GDM1 (cell line): Measurements from ENCODE around the gene NT5C1A.

ENCODE experiments used
- DNase-seq: peaks from one replicate; lab custom pipeline; 2025; lab: John Stamatoyannopoulos, UW

Gene NT5C1A

GRCh38 chr1:39659538-39659937, 12.4 kb downstream of the NT5C1A start:
- no peak for DNase-seq

GRCh38 chr1:39659110-39659509, 12.8 kb downstream of the NT5C1A start:
- no peak for DNase-seq

GRCh38 chr1:39657923-39658485, 13.9 kb downstream of the NT5C1A start:
- peak; percentile 44 for DNase-seq

GRCh38 chr1:39657402-39657801, 14.5 kb downstream of the NT5C1A start:
- DNase-seq = no peak

- DNase-seq = no peak
These were observed 15.5 kb downstream of the NT5C1A start for GRCh38 chr1:39656391-39656790.

DNA sequence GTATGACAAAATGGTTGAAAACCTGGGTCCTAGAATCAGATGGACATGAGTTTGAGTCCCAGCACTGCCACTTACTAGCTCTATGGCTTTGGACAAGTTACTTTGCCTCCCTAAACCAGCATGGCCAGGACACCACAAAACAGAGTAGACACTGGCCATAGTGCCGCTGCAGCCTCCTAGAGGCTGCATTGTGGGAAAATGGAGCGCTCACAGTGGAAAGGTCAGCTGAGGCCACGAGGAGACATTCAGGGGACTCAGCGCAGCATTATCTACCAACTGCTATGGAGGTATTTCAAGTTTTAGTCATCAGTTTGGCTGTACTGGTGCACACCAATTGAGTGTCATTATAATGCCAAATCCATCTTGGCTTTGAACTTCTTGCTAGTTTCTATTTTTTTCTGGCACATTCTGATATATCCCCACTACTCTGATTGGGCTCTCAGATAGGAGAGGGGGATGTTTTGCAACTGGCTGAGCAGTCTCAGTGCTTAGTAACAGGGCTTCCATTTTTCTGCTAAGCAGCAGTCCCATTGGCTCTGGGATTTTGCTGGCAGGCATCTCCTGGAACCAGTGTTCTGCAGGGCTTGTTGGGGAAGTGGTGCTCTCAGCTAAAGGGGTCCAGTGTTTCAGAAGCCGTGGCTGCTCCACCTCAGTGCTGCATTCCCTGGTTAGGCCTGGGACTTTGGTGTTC, 16.2 kb downstream of the NT5C1A start:
- no peak for DNase-seq

DNA sequence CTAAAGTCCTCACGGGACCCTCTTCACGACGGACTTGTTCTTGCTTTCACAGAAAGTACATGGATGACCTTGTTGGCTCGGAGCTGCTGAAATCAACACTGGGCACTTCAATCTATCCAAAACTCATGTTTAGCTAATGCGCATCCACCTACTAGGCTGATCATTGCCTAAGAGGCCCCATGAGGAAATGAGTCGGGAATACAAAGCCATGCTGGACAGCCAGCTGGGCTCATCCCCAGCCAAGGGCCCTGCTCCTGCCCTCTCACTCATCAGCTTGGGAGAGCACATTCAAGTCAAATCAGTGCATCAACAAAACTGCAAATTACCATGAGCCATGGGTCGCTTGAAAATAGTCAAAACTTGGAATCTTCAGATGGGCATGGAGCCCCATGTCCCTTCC, 17.6 kb downstream of the NT5C1A start:
- no peak for DNase-seq

GRCh38 chr1:39653546-39654031, 18.3 kb downstream of the NT5C1A start:
- peak; percentile 41 for DNase-seq

DNA sequence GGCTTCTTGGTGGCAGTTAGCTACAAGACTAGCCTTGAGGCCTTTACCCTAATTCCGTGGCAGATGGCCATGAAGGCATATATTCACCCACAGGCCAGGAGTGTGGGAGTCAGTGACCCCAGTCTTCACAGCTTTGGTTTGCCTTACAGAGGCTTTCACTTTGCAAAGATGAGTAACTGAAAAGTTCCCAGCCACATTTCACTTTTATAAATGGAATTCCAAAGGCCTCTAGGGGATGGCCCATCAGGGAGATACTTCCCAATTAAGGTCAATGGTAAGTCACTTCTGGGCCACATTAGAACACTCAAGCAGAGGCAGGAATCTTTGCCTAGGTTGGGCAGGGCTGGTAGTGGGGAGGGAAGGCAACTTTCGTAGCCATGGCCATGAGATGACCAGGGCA, 19.4 kb downstream of the NT5C1A start:
- no peak for DNase-seq

DNA sequence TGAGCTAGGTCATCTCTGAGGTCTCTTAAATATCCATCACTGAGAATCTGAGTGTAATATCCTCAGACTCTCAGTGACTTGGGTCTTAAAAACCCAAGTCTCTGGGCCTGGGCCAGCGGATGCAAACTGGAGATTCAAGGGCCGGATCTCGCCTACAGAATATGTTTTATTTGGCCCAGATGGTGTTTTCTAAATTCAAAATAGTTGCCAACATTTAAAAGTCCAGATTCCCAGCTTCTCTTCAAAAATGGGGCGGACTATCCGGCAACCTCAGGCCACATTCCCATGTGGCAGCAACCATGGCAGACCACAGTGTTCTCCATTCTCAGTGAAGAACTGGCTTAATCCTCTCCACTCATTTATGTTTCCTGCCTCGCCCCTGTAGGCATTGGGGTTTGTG, 19.8 kb downstream of the NT5C1A start:
- no peak for DNase-seq

DNA sequence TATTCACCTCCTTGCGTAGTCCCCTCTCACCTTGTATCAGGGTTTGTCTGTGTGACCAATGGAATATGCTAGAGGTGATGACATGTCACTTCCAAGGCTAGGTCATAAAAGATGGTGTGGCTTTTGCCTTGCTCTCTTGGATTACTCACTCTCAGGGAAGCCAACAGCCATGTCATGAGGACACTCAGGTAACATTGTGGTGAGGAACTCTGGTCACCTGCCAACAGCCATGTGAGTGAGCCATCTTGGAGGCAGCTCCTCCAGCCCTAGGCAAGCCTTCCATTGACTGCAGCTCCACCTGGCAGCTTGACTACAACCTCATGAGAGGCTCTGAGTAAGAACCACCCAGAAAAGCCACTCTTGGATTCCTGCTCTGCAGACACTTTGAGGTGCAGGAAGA, 21.5 kb downstream of the NT5C1A start:
- DNase-seq = no peak

- no peak for DNase-seq
These were observed 22.2 kb downstream of the NT5C1A start for GRCh38 chr1:39649636-39650185.

DNA sequence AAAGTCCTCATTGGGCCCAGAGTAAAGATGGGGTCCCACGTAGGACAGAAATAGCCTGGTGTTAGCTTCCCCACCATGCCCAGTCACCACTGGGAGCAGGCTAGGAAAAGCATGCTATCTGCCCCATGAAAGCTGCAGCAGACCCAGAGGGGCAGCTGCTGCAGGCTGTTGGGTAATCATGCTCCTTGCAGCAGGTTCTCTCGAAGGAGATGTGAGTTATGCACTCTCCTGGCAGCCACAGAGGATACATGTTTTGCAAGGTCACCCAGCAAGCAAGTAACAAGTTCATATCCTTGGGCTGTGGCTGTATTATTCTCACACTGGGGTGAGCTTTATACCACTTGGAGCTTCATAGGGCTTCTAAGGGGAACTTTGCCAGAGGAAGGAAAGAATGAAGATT, 23.4 kb downstream of the NT5C1A start:
- DNase-seq = no peak

GRCh38 chr1:39647247-39647646, 24.7 kb downstream of the NT5C1A start:
- no peak for DNase-seq

- no peak for DNase-seq
These were observed 25.4 kb downstream of the NT5C1A start for GRCh38 chr1:39646232-39647081.

DNA sequence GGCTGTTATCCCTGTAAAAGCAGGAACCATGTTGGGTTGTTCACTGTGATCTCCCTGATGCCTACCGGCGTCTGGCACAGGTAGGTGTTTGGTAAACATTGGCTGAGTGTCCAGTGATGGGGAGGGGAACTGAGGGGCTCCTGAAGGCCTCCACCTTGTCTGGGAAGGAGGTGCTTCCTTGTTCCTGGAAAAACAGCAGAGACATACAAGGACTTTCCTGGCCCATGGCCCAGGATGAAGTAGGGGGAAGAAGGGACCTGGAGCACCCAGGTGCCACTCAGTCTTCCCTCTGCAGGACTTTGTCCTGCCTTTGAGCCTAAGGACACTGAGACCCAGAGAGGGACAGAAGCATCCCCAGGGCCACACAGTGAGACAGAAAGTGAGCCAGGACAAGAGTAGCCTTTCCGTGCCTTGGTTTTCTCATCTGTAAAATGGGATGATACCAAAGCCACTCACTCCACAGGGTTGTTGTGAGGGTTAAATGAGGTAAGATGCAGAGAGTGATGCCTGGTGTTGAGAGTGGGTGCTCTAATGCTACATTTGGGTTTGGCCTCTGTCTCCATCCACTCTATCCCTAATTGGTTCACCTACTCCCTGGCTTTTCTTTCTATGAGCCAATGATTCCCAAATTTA, 26.4 kb downstream of the NT5C1A start:
- no peak for DNase-seq

- no peak for DNase-seq
These were observed 28.2 kb downstream of the NT5C1A start for GRCh38 chr1:39643705-39644104.

- no peak for DNase-seq
These were observed 29.1 kb downstream of the NT5C1A start for GRCh38 chr1:39642796-39643195.

- DNase-seq = no peak
These were observed 31.0 kb downstream of the NT5C1A start for GRCh38 chr1:39640861-39641260.

DNA sequence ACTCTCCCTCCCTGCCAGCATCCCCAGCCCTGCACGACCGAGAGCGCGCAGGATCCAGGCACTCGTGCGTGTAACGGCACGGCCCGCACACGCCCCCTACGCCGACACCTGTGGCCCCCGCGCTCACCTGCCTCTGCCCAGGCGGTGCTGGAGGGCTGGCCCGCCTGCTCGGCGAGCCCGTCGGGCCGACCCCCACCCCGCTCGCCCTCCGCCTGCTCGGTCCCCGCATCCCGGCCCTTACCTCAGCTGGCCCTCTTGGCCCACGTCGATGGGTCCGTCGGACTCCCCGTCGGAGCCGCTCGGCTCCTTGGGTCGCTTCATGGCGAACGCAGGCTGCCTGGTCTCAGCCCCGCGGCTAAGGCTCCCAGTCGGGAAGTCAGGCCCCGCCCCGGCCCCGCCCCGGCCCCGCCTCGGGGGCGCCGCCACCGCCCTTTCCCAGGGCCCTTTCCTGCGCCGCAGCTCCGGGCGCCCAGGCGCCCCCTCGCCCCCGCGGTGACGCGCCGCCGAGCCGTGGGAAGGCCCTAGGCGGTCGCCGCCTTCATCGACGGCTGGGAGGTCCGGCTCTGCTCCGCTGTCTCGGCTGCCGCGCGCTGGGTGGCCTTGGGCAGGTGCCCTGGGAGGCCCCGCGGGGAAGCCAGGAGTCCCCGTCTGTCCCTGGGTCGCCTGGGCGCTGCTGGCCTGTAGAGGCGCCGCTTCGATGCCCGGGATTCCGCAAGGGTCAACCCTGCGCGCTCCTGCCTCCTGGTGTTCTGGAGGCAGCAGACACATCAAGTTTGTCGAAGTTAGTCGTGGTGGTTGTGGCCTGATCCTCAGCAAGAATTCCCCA, 32.4 kb downstream of the NT5C1A start, which contains the start of gene HEYL:
Gene HEYL, minus strand, starts transcription at position 339 of the 826 bp plus-strand sequence. Its CDS starts 18 bp downstream, at position 321.
- DNase-seq = no peak

DNA sequence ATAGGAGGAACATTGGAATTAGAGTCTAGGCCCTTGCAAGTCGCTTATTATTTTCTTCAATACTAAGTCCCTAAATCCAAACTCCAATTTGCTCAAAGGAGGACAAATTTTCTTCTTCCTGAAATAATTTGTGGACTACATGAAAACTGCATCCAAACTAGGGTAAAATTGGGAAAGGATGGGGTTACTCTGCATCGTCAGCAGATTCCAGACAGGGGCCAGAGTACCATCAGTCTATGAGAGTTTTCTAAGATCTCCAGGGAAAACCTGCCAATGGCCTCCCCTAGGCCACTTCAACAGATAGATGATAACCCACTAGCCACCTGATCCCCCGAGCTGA, 33.0 kb downstream of the NT5C1A start:
- DNase-seq = no peak
